SU-DHL-6 (cell line): Measurements from ENCODE around the gene MEIS2.

Experiments
- H2AFZ ChIP-seq: fragments of 200-600 bp; sonication (generic); 2 replicates; pipeline ENCODE4 v1.6.1; 2014; ENCODE audit warnings: low read depth, mild to moderate bottlenecking, moderate library complexity, mixed read lengths, antibody characterized with exemption, low read length; ENCODE audit not compliant: severe bottlenecking
- H3F3A ChIP-seq: fragments of 200-600 bp; shearing (Covaris generic); 2 replicates; pipeline ENCODE4 v1.6.0; 2016; ENCODE audit warnings: antibody characterized with exemption, mild to moderate bottlenecking; ENCODE audit not compliant: insufficient read depth
- H3K27ac ChIP-seq: fragments of 200-600 bp; sonication (generic); 2 replicates; pipeline ENCODE4 v1.5.1; 2016; ENCODE audit warnings: low read depth, mild to moderate bottlenecking, low read length, moderate library complexity, mixed read lengths
- H3K27me3 ChIP-seq: fragments of 200-600 bp; sonication (generic), shearing (Covaris generic); 2 replicates; pipeline ENCODE4 v1.6.0; 2014; ENCODE audit warnings: mild to moderate bottlenecking, low read length
- H3K36me3 ChIP-seq: fragments of 200-600 bp; sonication (generic); 2 replicates; pipeline ENCODE4 v1.6.1; 2014; ENCODE audit warnings: mild to moderate bottlenecking, low read length, mixed read lengths
- H3K4me2 ChIP-seq: fragments of 300-600, 200-600 bp; shearing (Covaris generic), sonication (generic); 2 replicates; pipeline ENCODE4 v1.6.0; 2014; ENCODE audit warnings: low read length, low read depth, mild to moderate bottlenecking; ENCODE audit not compliant: poor library complexity, severe bottlenecking
- H3K4me3 ChIP-seq: fragments of 200-600 bp; sonication (generic); 2 replicates; pipeline ENCODE4 v1.5.1; 2014; ENCODE audit warnings: antibody characterized with exemption, low read length, mild to moderate bottlenecking, mixed read lengths; ENCODE audit not compliant: insufficient read depth, poor library complexity, severe bottlenecking
- H3K79me2 ChIP-seq: fragments of 200-600 bp; sonication (generic); 2 replicates; pipeline ENCODE4 v1.6.1; 2014; ENCODE audit warnings: mild to moderate bottlenecking, low read length, moderate library complexity; ENCODE audit not compliant: insufficient read depth
- H3K9ac ChIP-seq: fragments of 200-600 bp; sonication (generic); 2 replicates; pipeline ENCODE4 v1.7.0; 2014; ENCODE audit warnings: mild to moderate bottlenecking, low read length
- H3K9me2 ChIP-seq: fragments of 200-600 bp; sonication (generic); replicated peaks from 2 replicates; pipeline ENCODE4 v1.6.1; 2014; ENCODE audit warnings: low read length; ENCODE audit not compliant: insufficient read depth
- H3K9me3 ChIP-seq: fragments of 200-600 bp; sonication (generic); 2 replicates; pipeline ENCODE4 v1.6.1; 2014; ENCODE audit warnings: low read length, mixed read lengths; ENCODE audit not compliant: insufficient read depth
- H4K20me1 ChIP-seq: fragments of 200-600 bp; sonication (generic); 2 replicates; pipeline ENCODE4 v1.6.1; 2014; ENCODE audit warnings: low read depth, mild to moderate bottlenecking, antibody characterized with exemption, low read length, moderate library complexity, mixed read lengths
- CTCF ChIP-seq: fragments of 200-600 bp; sonication (generic); IDR thresholded peaks from one replicate; pipeline ENCODE4 v1.5.1; 2017; ENCODE audit warnings: antibody characterized with exemption, mild to moderate bottlenecking, low read length, moderate library complexity; ENCODE audit not compliant: insufficient read depth, poor library complexity, severe bottlenecking
- EZH2phosphoT487 ChIP-seq: fragments of 200-600 bp; sonication (generic), shearing (Covaris generic); conservative IDR thresholded peaks from 2 replicates; pipeline ENCODE4 v1.6.1; 2018; ENCODE audit warnings: mild to moderate bottlenecking, antibody characterized with exemption, low read length, moderate library complexity, mixed read lengths

The MEIS2 gene

DNA sequence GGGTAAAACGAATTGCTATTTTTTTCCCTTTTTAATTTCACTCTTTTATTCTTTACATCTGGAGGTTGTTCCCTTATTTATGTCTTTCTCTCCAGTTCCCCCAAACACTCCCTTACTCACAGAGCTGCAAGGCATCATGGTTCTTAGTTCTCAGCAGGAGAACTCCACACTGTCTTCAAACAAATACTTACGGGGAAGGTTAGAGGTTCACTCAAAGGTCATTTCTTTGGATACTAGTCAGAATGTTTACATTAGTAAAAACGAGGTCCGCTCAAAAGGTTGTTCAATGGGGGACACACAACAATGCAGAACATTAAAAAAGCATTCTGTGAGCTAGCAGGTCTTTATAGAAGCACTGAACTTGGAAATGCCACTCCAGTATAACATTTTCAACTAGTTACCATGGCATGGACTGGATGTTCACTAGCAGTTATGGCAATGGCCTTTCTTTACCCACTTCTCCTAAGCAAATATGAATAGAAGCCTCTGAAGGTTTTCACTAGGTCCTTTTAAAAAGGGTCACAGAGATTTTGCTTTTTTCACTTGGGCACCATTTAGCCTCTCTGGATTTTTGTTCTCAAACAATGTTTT, 201.7 kb downstream of the MEIS2 start:
- H3K4me3 ChIP-seq = no peak overlapping the region
- no peaks in the 10 kb centered on the region for H4K20me1 ChIP-seq
- H3K36me3 ChIP-seq = peaks cover 3% of the 10 kb centered on the region; the same call in 1 of the 2 replicates
- TF ChIP-seq EZH2phosphoT487 (no peak), CTCF (no peak)
- H3K9me2 ChIP-seq = no peaks in the 10 kb centered on the region
- H3F3A ChIP-seq = no peaks in the 10 kb centered on the region
- H3K27ac ChIP-seq = no peak overlapping the region
- H2AFZ ChIP-seq = no peak overlapping the region
- no peaks in the 10 kb centered on the region for H3K79me2 ChIP-seq
- no peak overlapping the region for H3K4me2 ChIP-seq
- H3K9ac ChIP-seq = no peak overlapping the region
- H3K9me3 ChIP-seq = no peaks in the 10 kb centered on the region
- H3K27me3 ChIP-seq = no peaks in the 10 kb centered on the region

DNA sequence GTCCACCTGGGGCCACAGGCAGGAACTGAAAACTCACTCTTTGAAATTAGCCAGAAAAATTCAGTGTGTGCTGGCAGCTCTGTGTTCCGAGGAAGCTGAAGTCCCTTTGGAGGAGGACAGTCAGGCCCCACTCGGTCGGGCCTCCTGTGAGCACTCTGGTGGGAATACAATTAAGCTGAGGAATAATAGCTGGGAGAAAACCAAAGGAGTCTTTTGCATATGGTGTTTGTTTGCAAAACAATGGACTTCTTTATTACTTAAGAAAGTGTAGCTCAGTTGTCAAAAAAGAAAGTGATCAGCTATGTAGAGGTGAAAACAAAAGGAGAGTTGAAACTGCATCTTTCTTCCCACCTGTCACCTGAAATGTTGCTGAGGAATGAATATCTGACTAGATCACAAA, 202.5 kb downstream of the MEIS2 start:
- Histone ChIP-seq H3K27ac (no peak overlapping the region), H3K4me3 (no peak overlapping the region), H3K27me3 (no peaks in the 10 kb centered on the region)

DNA sequence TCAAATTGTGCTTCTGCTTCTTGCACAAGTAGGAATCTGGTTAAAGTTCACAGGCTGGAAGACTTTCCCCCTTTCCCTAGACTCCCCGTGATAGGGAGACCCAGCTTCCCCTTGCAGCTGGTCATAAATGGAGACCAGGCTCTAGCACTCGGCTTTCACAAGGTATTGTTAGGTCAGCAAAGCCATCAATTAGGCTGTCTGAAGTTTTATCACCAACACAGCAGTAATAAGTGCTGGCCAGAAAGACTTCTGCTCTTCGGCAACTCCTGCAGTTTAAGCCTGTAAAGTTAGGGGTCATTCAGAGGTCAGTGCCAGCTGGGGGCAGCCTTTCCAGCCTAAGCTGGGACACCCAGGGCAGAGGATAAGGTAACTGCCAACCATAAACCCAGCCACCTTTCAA, 203.4 kb downstream of the MEIS2 start:
- Histone ChIP-seq H3F3A (no peaks in the 10 kb centered on the region), H2AFZ (no peak overlapping the region), H3K27me3 (no peaks in the 10 kb centered on the region), H3K27ac (no peak overlapping the region), H4K20me1 (no peaks in the 10 kb centered on the region), H3K9ac (no peak overlapping the region), H3K79me2 (no peaks in the 10 kb centered on the region), H3K9me2 (no peaks in the 10 kb centered on the region), H3K4me2 (no peak overlapping the region), H3K9me3 (no peaks in the 10 kb centered on the region), H3K4me3 (no peak overlapping the region), H3K36me3 (peaks cover 4% of the 10 kb centered on the region)
- TF ChIP-seq CTCF (no peak), EZH2phosphoT487 (no peak)

More for the DNA sequence above, 202.5 kb downstream of the MEIS2 start:
- Histone ChIP-seq H2AFZ (no peak overlapping the region), H3K9me3 (no peaks in the 10 kb centered on the region), H4K20me1 (no peaks in the 10 kb centered on the region), H3K9ac (no peak overlapping the region), H3K9me2 (no peaks in the 10 kb centered on the region), H3K36me3 (peaks cover 3% of the 10 kb centered on the region), H3K4me2 (no peak overlapping the region), H3K79me2 (no peaks in the 10 kb centered on the region), H3F3A (no peaks in the 10 kb centered on the region)
- TF ChIP-seq CTCF (no peak), EZH2phosphoT487 (no peak)
